ENCODE results near the gene GNA14.

GNA14 gene

GRCh38 chr9:77438653-77439052, 209.5 kb downstream of the GNA14 start:
- H3K27ac ChIP-seq: no peak overlapping the region
- intact Hi-C loops (cut with DNase I; ENCODE audit: low total_unique reads): no loop called here
- no peaks in the 10 kb centered on the region for H3K36me3 ChIP-seq
- no peak overlapping the region for H3K4me3 ChIP-seq
- TF ChIP-seq CTCF (IDR thresholded peaks at IDR 0.05): no peak
- H3K9me3 ChIP-seq: no peaks in the 10 kb centered on the region
- DNase-seq: no peak
- H3K27me3 ChIP-seq: no peaks in the 10 kb centered on the region
- no peaks in the 10 kb centered on the region for H3K4me1 ChIP-seq

DNA sequence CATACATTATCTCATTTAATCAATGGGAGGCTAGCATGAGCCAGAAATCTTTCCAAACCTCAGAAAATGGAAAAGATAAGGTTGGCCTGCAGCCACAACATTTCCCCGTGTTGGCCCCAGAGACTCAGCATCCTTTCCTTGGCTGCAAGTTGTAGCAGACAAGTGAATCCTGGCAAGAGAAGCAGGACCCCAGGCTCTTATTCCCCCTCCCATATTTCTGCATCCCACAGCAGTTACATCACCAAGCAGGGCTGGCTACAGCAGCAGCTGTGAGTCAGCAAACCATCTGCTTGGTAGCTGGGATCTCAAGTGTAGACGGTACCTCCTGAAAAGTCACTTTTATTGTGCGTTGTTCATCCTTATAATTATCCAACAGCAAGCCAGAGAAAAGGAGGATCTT, 212.4 kb downstream of the GNA14 start:
- TF ChIP-seq CTCF (IDR thresholded peaks at IDR 0.05): no peak
- no peaks in the 10 kb centered on the region for H3K9me3 ChIP-seq
- no peak overlapping the region for H3K4me3 ChIP-seq
- H3K27me3 ChIP-seq: no peaks in the 10 kb centered on the region
- no peaks in the 10 kb centered on the region for H3K36me3 ChIP-seq
- no peak overlapping the region for H3K27ac ChIP-seq
- intact Hi-C loops (cut with DNase I; ENCODE audit: low total_unique reads): no loop called here
- H3K4me1 ChIP-seq: no peaks in the 10 kb centered on the region
- DNase-seq: no peak

DNA sequence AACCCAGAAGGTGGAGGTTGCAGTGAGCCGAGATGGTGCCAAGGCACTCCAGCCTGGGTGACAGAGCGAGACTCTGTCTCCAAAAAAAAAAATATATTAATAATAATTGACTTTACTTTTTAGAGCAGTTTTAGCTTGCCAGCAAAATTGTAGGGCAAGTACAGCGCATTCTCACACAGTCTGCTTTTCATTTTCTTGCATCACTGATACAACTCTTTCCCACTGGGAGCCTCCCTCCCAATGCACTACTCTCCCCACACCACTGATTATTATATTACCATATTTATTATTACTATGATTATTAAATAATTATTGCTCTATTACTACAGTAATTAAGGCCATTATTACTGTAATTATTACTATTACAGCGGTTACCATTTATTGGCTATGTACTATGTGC, 212.8 kb downstream of the GNA14 start:
- Histone ChIP-seq H3K4me1 (no peaks in the 10 kb centered on the region), H3K9me3 (no peaks in the 10 kb centered on the region), H3K36me3 (no peaks in the 10 kb centered on the region), H3K4me3 (no peak overlapping the region), H3K27me3 (no peaks in the 10 kb centered on the region), H3K27ac (no peak overlapping the region)
- no peak for DNase-seq
- intact Hi-C loops (cut with DNase I; ENCODE audit: low total_unique reads): no loop called here
- no peak for TF ChIP-seq CTCF (IDR thresholded peaks at IDR 0.05)

- no peak overlapping the region for H3K4me3 ChIP-seq
Observed at GRCh38 chr9:77433675-77434445, 214.3 kb downstream of the GNA14 start.

GRCh38 chr9:77432053-77432452, 216.1 kb downstream of the GNA14 start:
- Histone ChIP-seq H3K9me3 (no peaks in the 10 kb centered on the region), H3K27me3 (no peaks in the 10 kb centered on the region), H3K36me3 (no peaks in the 10 kb centered on the region), H3K27ac (no peak overlapping the region), H3K4me1 (no peaks in the 10 kb centered on the region), H3K4me3 (no peak overlapping the region)
- intact Hi-C loops (cut with DNase I; ENCODE audit: low total_unique reads): loop anchor here (5.0 kb wide), 1 partner anchor 605 kb away; no protein-coding TSS in a partner anchor
- DNase-seq: no peak
- no peak for TF ChIP-seq CTCF (IDR thresholded peaks at IDR 0.05)

More at GRCh38 chr9:77433675-77434445, 214.3 kb downstream of the GNA14 start:
- no peaks in the 10 kb centered on the region for H3K27me3 ChIP-seq
- no peaks in the 10 kb centered on the region for H3K9me3 ChIP-seq
- no peaks in the 10 kb centered on the region for H3K36me3 ChIP-seq
- TF ChIP-seq CTCF (IDR thresholded peaks at IDR 0.05): peak; percentile 75 to 94
- H3K27ac ChIP-seq: no peak overlapping the region
- H3K4me1 ChIP-seq: no peaks in the 10 kb centered on the region
- DNase-seq: peak in 1 of 2 donors; percentile 60
- intact Hi-C loops (cut with DNase I; ENCODE audit: low total_unique reads): loop anchor here (5.0 kb wide), 1 partner anchor 603 kb away; no protein-coding TSS in a partner anchor

All from tibial artery (tissue), 4 donors.